H1 (cell line): ENCODE data around the gene INPP5E. TPM values are rescaled to one million over a fixed set of nuclear protein-coding genes. Genes with fewer than 3 reads are reported as not detected.
A peak's percentile ranks its signal among the peaks of the same experiment; 100 is the strongest.

ENCODE experiments used
- CTCF ChIA-PET: fragments of 300-600 bp; sonication (Branson Sonifier 250); formaldehyde crosslinking; loops from one replicate; lab custom pipeline; 2021; ENCODE audit not compliant: partially characterized antibody; lab: Charles Lee
- POLR2A ChIA-PET: fragments of 300-600 bp; sonication (Branson Sonifier 250); formaldehyde crosslinking; loops from one replicate; lab custom pipeline; 2021; ENCODE audit warnings: inconsistent platforms; ENCODE audit not compliant: partially characterized antibody; lab: Charles Lee
- DNase-seq, 2 experiments: peaks; one replicate each; pipeline versions ENCODE4 v3.0.0 to v3.0.0-alpha.2; 2010 to 2022; ENCODE audit warnings: low spot score in 2 of 2, low read depth in 1 of 2, mixed read lengths in 1 of 2
- FAIRE-seq: peaks from 2 replicates; lab custom pipeline; 2011; peaks lifted over from hg19 to GRCh38; lab: Jason Lieb, UNC
- H2AFZ ChIP-seq: 2 replicates; pipeline ENCODE4 v1.8.1; 2012; ENCODE audit warnings: low read length, inconsistent platforms
- H2AK5ac ChIP-seq: 2 replicates; pipeline ENCODE4 v1.6.1; 2013; ENCODE audit warnings: low read depth, low read length
- H2BK120ac ChIP-seq: replicated peaks from 2 replicates; pipeline ENCODE3; 2013; ENCODE audit warnings: low read depth, low read length, inconsistent platforms
- H2BK12ac ChIP-seq: 2 replicates; pipeline ENCODE4 v1.6.1; 2013; ENCODE audit warnings: low read depth, low read length
- H2BK15ac ChIP-seq: 2 replicates; pipeline ENCODE4 v1.6.1; 2013; ENCODE audit warnings: low read length
- H2BK20ac ChIP-seq: 2 replicates; pipeline ENCODE4 v1.6.1; 2013; ENCODE audit warnings: low read length
- H2BK5ac ChIP-seq: 2 replicates; pipeline ENCODE4 v1.6.1; 2013; ENCODE audit warnings: low read depth, low read length
- H3K14ac ChIP-seq: 2 replicates; pipeline ENCODE4 v1.6.1; 2013; ENCODE audit warnings: inconsistent platforms; ENCODE audit not compliant: insufficient read length
- H3K18ac ChIP-seq: 2 replicates; pipeline ENCODE4 v1.6.1; 2013; ENCODE audit warnings: low read length; ENCODE audit errors: extremely low read depth
- H3K23ac ChIP-seq: 2 replicates; pipeline ENCODE4 v1.6.1; 2013; ENCODE audit warnings: inconsistent platforms; ENCODE audit not compliant: insufficient read length
- H3K23me2 ChIP-seq: 2 replicates; pipeline ENCODE4 v1.6.1; 2013; ENCODE audit warnings: low read depth, low read length
- H3K27ac ChIP-seq: 2 replicates; pipeline ENCODE4 v1.6.1; 2011; ENCODE audit warnings: low read depth, low read length, inconsistent platforms
- H3K27me3 ChIP-seq, 4 experiments: replicated peaks in 1 of 4; 1 replicate in 1 of 4; 2 replicates in 3 of 4; pipeline versions ENCODE4 v1.6.1 to v1.8.1; 2011 to 2013; ENCODE audit warnings: low read length in 3 of 4, mild to moderate bottlenecking in 3 of 4, inconsistent platforms in 2 of 4, mixed read lengths in 2 of 4, moderate library complexity in 1 of 4; ENCODE audit not compliant: control insufficient read depth in 3 of 4, insufficient read depth in 3 of 4; ENCODE audit errors: extremely low read depth in 1 of 4
- H3K36me3 ChIP-seq, 4 experiments: 2 replicates each; pipeline versions ENCODE4 v1.6.1 to v1.8.1; 2011 to 2013; ENCODE audit warnings: mild to moderate bottlenecking in 4 of 4, low read length in 3 of 4, moderate library complexity in 2 of 4, control low read depth in 1 of 4, inconsistent platforms in 1 of 4; ENCODE audit not compliant: insufficient read depth in 4 of 4, control insufficient read depth in 2 of 4
- H3K4ac ChIP-seq: replicated peaks from 2 replicates; pipeline ENCODE3; 2013; ENCODE audit warnings: low read length, low read depth, mixed read lengths, inconsistent platforms; ENCODE audit not compliant: insufficient read length
- H3K4me1 ChIP-seq, 4 experiments: replicated peaks in 1 of 4; 1 replicate in 1 of 4; 2 replicates in 3 of 4; pipeline versions ENCODE4 v1.6.1 to v1.8.1; 2011 to 2013; ENCODE audit warnings: low read length in 3 of 4, inconsistent platforms in 2 of 4, mixed read lengths in 1 of 4; ENCODE audit not compliant: insufficient read depth in 4 of 4, control insufficient read depth in 3 of 4
- H3K4me2 ChIP-seq, 2 experiments: 2 replicates each; pipeline versions ENCODE4 v1.6.1 to v1.8.1; 2011 to 2013; ENCODE audit warnings: low read depth in 2 of 2, low read length in 2 of 2, control low read depth in 1 of 2, inconsistent platforms in 1 of 2, mild to moderate bottlenecking in 1 of 2; ENCODE audit not compliant: insufficient read depth in 1 of 2
- H3K4me3 ChIP-seq, 4 experiments: fragments of 200-600, 300-600 bp in 1 of 4; sonication (generic), shearing (Covaris generic), sonication (Bioruptor Twin) in 1 of 4; 2 replicates each; pipeline versions ENCODE4 v1.5.1 to v1.8.1; 2011 to 2016; ENCODE audit warnings: low read length in 4 of 4, low read depth in 3 of 4, control low read depth in 2 of 4, inconsistent platforms in 2 of 4, mild to moderate bottlenecking in 2 of 4, mixed read lengths in 1 of 4, moderate library complexity in 1 of 4; ENCODE audit not compliant: insufficient read depth in 2 of 4; ENCODE audit errors: extremely low read depth in 1 of 4
- H3K56ac ChIP-seq: replicated peaks from 2 replicates; pipeline ENCODE3; 2013; ENCODE audit warnings: low read depth, mild to moderate bottlenecking, mixed read lengths, low read length, inconsistent platforms; ENCODE audit not compliant: insufficient read length
- H3K79me1 ChIP-seq: 2 replicates; pipeline ENCODE4 v1.6.1; 2013; ENCODE audit warnings: low read depth, low read length, control low read depth
- H3K79me2 ChIP-seq, 2 experiments: 2 replicates each; pipeline versions ENCODE4 v1.6.1 to v1.8.1; 2012 to 2013; ENCODE audit warnings: low read length in 2 of 2, mild to moderate bottlenecking in 2 of 2, inconsistent platforms in 1 of 2; ENCODE audit not compliant: insufficient read depth in 2 of 2, control insufficient read depth in 1 of 2
- H3K9ac ChIP-seq, 4 experiments: replicated peaks in 1 of 4; 1 replicate in 1 of 4; 2 replicates in 3 of 4; pipeline versions ENCODE4 v1.6.1 to v1.8.1; 2011 to 2013; ENCODE audit warnings: low read depth in 3 of 4, low read length in 3 of 4, control low read depth in 2 of 4, mild to moderate bottlenecking in 2 of 4, moderate library complexity in 2 of 4, inconsistent platforms in 1 of 4; ENCODE audit errors: extremely low read depth in 1 of 4
- H3K9me3 ChIP-seq, 2 experiments: 2 replicates each; pipeline versions ENCODE4 v1.6.1 to v1.8.1; 2012 to 2013; ENCODE audit warnings: mild to moderate bottlenecking in 2 of 2, moderate library complexity in 2 of 2, control low read depth in 1 of 2, inconsistent platforms in 1 of 2, low read depth in 1 of 2, low read length in 1 of 2, mixed read lengths in 1 of 2; ENCODE audit not compliant: insufficient read depth in 2 of 2
- H4K20me1 ChIP-seq, 2 experiments: replicated peaks in 1 of 2; 2 replicates each; pipeline versions ENCODE3 to v1.8.1; 2011 to 2013; ENCODE audit warnings: inconsistent platforms in 2 of 2, low read length in 2 of 2, mild to moderate bottlenecking in 1 of 2; ENCODE audit not compliant: insufficient read depth in 2 of 2, control insufficient read depth in 1 of 2
- H4K5ac ChIP-seq: 2 replicates; pipeline ENCODE4 v1.6.1; 2013; ENCODE audit warnings: low read length, low read depth, mixed read lengths, inconsistent platforms; ENCODE audit not compliant: insufficient read length
- H4K8ac ChIP-seq: 2 replicates; pipeline ENCODE4 v1.8.0; 2013; ENCODE audit warnings: mild to moderate bottlenecking, moderate library complexity, low read length, inconsistent platforms; ENCODE audit not compliant: insufficient read depth; ENCODE audit errors: extremely low read depth
- H4K91ac ChIP-seq: replicated peaks from 2 replicates; pipeline ENCODE3; 2013; ENCODE audit warnings: low read length, mixed read lengths, inconsistent platforms; ENCODE audit not compliant: insufficient read length
- BRCA1 ChIP-seq: IDR thresholded peaks from 2 replicates; pipeline ENCODE4 v1.6.1; 2012; ENCODE audit warnings: low read depth, low read length, improper control_type of control experiment
- CREB1 ChIP-seq: IDR thresholded peaks from 2 replicates; pipeline ENCODE4 v1.6.1; 2012; ENCODE audit warnings: inconsistent platforms
- EZH2 ChIP-seq: fragments of 200-600 bp; sonication (generic); IDR thresholded peaks from 2 replicates; pipeline ENCODE4 v1.7.1; 2012; ENCODE audit warnings: low read depth, mild to moderate bottlenecking, moderate library complexity, low read length, inconsistent platforms; ENCODE audit not compliant: severe bottlenecking
- FOSL1 ChIP-seq: IDR thresholded peaks from 2 replicates; pipeline ENCODE4 v1.6.1; 2011; ENCODE audit warnings: mild to moderate bottlenecking, low read depth, low read length, moderate library complexity; ENCODE audit not compliant: insufficient read depth
- GTF2F1 ChIP-seq: IDR thresholded peaks from 2 replicates; pipeline ENCODE4 v1.6.1; 2012; ENCODE audit warnings: low read depth, low read length, improper control_type of control experiment, borderline replicate concordance
- KDM5A ChIP-seq: fragments of 200-600 bp; IDR thresholded peaks from 2 replicates; pipeline ENCODE4 v1.7.1; 2012; ENCODE audit warnings: mild to moderate bottlenecking, low read length, inconsistent platforms, mixed read lengths
- NRF1 ChIP-seq: IDR thresholded peaks from 2 replicates; pipeline ENCODE4 v1.6.1; 2011; ENCODE audit warnings: mild to moderate bottlenecking, low read depth, low read length, improper control_type of control experiment
- POLR2A ChIP-seq, 2 experiments: IDR thresholded peaks; 1 replicate in 1 of 2; 2 replicates in 1 of 2; pipeline ENCODE4 v1.6.1; 2011; ENCODE audit warnings: low read depth in 2 of 2, low read length in 2 of 2, mild to moderate bottlenecking in 2 of 2; ENCODE audit errors: control extremely low read depth in 1 of 2
- RBBP5 ChIP-seq: IDR thresholded peaks from 2 replicates; pipeline ENCODE4 v1.7.1; 2012; ENCODE audit warnings: low read depth, mild to moderate bottlenecking, inconsistent platforms, low read length, moderate library complexity, borderline replicate concordance
- SIN3A ChIP-seq, 2 experiments: IDR thresholded peaks in 1 of 2; conservative IDR thresholded peaks in 1 of 2; 2 replicates each; pipeline ENCODE4 v1.6.1; 2011 to 2012; ENCODE audit warnings: low read length in 2 of 2, improper control_type of control experiment in 1 of 2, low read depth in 1 of 2, mild to moderate bottlenecking in 1 of 2
- WGBS, 2 experiments: shearing (Covaris generic) in 1 of 2; methylation state at CpG; one replicate each; pipeline versions ENCODE4 v1.1.6 to v1.1.7; 2013 to 2015; ENCODE audit warnings: low lambda C conversion rate in 2 of 2, mixed read lengths in 2 of 2, inconsistent platforms in 1 of 2, low coverage in 1 of 2, missing lambda C conversion rate in 1 of 2; ENCODE audit not compliant: insufficient replicate concordance in 2 of 2, insufficient coverage in 1 of 2, insufficient read length in 1 of 2; ENCODE audit errors: extremely low coverage in 1 of 2, missing lambda C conversion rate in 1 of 2; 5-methylcytosine and 5-hydroxymethylcytosine counted together
- polyA plus RNA-seq, 7 experiments: library from polyadenylated mRNA; depleted of rRNA in 3 of 7; stranded (reverse) in 5 of 7; unstranded in 2 of 7; fragments of >200 nt in 5 of 7; fragments of 200-250 nt in 2 of 7; gene quantifications; 1 replicate in 5 of 7; 2 replicates in 1 of 7; 4 replicates in 1 of 7; pipeline versions ENCODE4 v1.2.1 to v1.2.3, GENCODE V29; 2011 to 2013; ENCODE audit warnings: missing spikeins in 2 of 7, mixed read lengths in 2 of 7
- total RNA-seq: library from RNA; stranded (reverse); fragmentation: NEBNext Ultra II Directional; extraction: Animal tissue kit (Norgen Biotek cat#: 25700); gene quantifications from 2 replicates; pipeline ENCODE4 v1.2.1, GENCODE V29; 2021
- TF ChIP-seq, protein P1 (sequence below): IDR thresholded peaks from 2 replicates; pipeline ENCODE4 v1.6.1; 2012; ENCODE audit warnings: inconsistent platforms

Gene INPP5E
- total and polyA plus RNA-seq, 2 of the 8 experiments (the other 6 are each of a cell fraction or from before 2014, with no cell fraction given) = 8.7 to 11.3 TPM

DNA sequence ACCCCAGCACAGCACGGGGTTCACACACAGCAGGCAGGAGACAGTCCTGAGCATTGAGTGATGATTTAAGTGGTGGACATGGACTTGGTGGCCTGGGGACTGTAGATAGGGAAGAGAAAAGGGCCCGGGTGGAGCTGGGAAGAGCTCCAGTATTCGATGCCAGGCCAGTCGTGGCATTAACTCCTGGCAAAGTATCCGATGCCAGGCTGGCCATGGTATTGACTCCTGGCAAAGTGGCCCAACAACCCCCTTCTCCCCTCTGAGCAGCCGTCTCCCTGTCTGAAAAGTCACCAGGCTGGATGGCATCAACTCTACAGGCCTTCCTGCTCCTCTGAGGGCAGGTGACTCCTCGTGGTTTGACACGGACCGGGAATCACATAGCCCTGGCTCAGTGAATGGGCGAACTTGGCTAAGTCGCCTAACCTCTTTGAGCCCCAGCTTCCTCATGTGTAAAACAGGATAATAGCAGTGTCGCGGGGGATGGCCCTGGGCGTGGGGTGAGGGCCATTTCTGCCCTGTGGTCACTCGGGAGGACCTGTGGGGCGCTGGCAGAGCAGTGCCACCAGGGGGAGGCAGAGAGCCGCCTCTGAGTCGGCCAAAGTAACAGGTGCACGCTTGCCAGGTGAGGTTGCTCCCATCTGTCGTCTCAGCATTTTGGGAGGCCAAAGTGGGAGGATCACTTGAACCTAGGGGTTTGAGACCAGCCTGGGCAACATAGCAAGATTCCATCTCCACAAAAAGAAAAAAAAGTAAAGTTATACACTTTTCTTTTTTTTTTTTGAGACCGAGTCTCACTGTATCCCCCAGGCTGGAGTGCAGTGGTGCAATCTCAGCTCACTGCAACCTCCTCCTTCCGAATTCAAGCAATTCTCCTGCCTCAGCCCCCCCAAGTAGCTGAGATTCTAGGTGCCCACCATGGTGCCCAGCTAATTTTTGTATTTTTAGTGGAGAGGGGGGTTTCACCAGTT is 48.9 kb upstream of the INPP5E start:
- Histone ChIP-seq H2BK5ac (no peak overlapping the region), H4K8ac (no peak overlapping the region), H2AK5ac (no peak overlapping the region), H3K9me3 (no peaks in the 10 kb centered on the region), H3K4ac (no peak overlapping the region), H3K4me2 (no peak overlapping the region), H4K5ac (no peak overlapping the region), H3K79me2 (no peaks in the 10 kb centered on the region), H3K4me3 (no peak overlapping the region), H3K9ac (no peak overlapping the region), H3K27ac (no peak overlapping the region), H3K56ac (no peak overlapping the region), H3K23ac (no peak overlapping the region), H2AFZ (no peak overlapping the region), H2BK15ac (no peak overlapping the region), H4K20me1 (peaks cover 2 to 5% of the 10 kb centered on the region in 2 experiments), H2BK20ac (no peak overlapping the region), H3K18ac (no peak overlapping the region), H3K79me1 (no peaks in the 10 kb centered on the region; the same call in 1 of the 2 replicates), H2BK120ac (no peak overlapping the region), H3K27me3 (no peaks in the 10 kb centered on the region), H3K36me3 (no peaks in the 10 kb centered on the region), H4K91ac (no peak overlapping the region), H2BK12ac (no peak overlapping the region), H3K4me1 (peaks cover 0 to 7% (median 2%) of the 10 kb centered on the region in 4 experiments; a peak in 5 of 7 replicates), H3K23me2 (peaks cover under 1% of the 10 kb centered on the region; the same call in 1 of the 2 replicates), H3K14ac (no peak overlapping the region)
- peak; percentile 23 to 94 for DNase-seq
- 44% methylated on average over 22 of the region's 22 CpGs; no CpG with 5 or more reads in 1 of the 2 experiments for WGBS, 2 experiments
- no peak for FAIRE-seq
- ChIA-PET CTCF (interaction anchor here (0.6 to 8.9 kb wide), 52 partner anchors 8 to 227 kb away, joined by 3 to 253 read pairs (median 4); partner anchors contain the start of gene EGFL7), POLR2A (interaction anchor here (0.7 to 1.4 kb wide), 3 partner anchors 9 to 239 kb away, joined by 3 to 4 read pairs (median 4); no protein-coding TSS in a partner anchor)
- TF ChIP-seq EZH2 (no peak), NRF1 (no peak), CREB1 (no peak), SIN3A (conservative IDR thresholded peaks at IDR 0.05 in 1 of 2, IDR thresholded peaks at IDR 0.05 in 1 of 2; ENCODE audit: low read depth in 1 of 2, low read length in 2 of 2) (0 out of 4 replicates have a peak, but pooled peaks of 1 of the 2 experiments have one; percentile 30), BRCA1 (no peak), KDM5A (no peak), FOSL1 (no peak), GTF2F1 (no peak), POLR2A (IDR thresholded peaks at IDR 0.05; ENCODE audit: control extremely low read depth in 1 of 2, low read depth in 2 of 2, low read length in 2 of 2) (no peak), RBBP5 (no peak)
- TF ChIP-seq, protein P1, sequence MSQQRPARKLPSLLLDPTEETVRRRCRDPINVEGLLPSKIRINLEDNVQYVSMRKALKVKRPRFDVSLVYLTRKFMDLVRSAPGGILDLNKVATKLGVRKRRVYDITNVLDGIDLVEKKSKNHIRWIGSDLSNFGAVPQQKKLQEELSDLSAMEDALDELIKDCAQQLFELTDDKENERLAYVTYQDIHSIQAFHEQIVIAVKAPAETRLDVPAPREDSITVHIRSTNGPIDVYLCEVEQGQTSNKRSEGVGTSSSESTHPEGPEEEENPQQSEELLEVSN = no peak
